Fibroblast of skin of right biceps (primary cell): Measurements from ENCODE around the gene FUT8.

Experiments
- DNase-seq: peaks from one replicate; pipeline ENCODE4 v3.0.0-alpha.2; 2013

FUT8 gene

DNA sequence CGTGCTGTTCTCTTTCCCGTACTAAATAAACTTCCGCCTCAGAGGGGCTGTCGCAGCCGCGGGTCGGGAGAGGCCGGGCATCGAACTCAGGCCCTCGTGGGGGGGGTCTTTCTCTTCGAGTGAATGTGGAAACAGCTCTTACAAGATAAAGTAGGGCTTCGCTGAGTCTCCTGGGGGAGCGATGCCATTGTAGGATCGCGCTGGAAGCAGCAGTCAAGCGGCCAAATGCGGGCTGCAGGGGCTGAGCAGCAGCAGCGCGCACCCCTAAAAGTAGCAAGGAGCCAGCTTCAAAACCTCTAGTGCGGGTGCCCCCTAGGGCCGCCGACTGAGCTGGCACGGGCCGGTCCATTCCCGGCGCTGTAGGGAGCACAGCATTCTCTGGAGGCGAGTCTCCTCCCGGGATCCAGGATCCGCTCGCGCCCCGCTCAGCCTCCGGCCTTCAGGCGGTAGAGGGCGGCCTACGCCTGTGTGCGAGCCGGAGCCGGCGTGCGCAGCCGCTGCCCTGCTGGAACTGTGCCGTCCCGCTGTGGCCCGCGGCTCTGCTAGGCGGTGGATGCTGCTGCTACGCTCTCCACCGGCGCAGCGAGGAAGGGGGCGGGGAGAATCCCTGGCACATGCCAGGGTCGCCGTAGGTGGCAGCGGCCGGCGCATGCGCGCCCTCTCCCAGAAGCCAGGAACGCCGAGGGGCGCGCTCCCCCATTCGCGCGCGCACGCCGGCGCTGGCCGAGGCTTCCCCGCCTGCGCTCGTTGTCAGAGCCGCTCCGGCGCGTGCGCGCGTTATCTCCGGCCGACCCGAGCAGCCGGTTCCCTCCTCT is at the start of gene FUT8:
Gene FUT8, plus strand, starts transcription at position 699 of the 815 bp plus-strand sequence. CDS start 148,834 bp downstream, outside the sequence.
- peak; percentile 95 for DNase-seq

DNA sequence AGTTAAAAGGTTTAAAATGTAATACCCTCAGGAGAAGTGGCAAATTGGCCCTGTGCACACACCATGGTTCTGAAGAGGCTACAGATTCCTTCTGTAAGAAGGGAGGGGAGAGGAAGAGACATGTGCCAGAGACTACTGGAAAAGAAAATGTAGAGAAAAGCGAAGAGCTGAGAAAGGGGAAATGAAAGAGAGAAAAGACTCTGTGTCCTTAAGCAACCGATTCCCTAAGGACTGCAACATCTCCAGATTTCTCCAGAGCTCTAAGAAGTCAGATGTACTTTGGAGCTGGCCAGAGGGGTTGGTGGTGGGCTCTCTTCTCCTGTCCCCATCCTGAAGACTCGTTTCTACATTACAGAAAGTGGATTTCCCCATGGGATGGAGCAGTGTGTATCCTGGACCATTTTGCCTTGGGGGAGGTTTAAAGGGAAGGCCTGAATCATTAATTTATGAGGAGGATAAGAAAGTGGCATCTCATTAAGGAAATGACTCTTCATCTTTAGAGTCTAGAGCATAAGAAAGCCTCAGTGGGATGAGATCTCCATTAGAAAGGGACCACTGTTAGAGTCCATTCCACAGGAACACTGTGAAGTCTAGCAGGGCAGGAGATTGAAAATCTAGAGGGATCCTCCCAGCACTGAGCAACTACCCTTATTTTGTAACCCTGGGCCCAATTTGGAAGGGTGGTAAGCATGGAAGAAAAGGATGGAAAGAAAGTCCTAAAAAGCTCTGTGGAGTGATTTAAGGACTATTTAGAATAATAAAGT is 45.5 kb upstream of the FUT8 start:
- DNase-seq = no peak

- no peak for DNase-seq
Observed at GRCh38 chr14:65369560-65369959, 43.0 kb upstream of the FUT8 start.

GRCh38 chr14:65370801-65371248 is 41.7 kb upstream of the FUT8 start:
- DNase-seq = no peak

GRCh38 chr14:65371784-65372183 is 40.7 kb upstream of the FUT8 start:
- DNase-seq = no peak

DNA sequence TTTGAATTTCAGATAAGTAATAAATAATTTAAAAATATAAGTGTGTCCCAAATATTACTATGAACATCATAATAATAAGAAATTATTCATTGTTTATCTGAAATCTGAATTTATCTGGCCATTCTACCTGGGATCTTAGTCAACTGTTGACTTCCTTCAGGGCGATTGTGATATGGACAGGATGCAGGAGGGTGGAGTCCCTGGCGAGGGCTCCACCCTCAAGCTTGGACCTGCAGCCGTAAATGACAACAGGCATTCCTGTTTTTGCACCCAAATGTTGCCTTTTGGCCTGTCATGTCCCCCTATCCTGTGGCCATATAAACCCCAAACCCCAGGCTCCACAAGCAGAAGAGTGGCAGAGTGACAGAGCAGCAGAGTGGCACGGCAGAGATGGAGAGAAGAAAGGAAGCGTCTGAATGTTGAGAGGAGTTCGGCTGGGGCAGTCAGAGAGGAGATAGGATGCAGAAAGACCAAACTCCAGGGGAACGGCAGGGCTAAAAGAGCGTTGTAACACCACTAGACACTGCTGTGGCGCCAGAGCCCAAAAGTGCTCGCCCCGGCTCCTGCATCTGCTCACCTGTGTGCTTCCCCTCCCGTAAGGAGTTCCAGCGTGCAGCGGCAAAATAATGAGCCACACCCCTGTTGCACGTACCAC is 39.4 kb upstream of the FUT8 start:
- DNase-seq = no peak

DNA sequence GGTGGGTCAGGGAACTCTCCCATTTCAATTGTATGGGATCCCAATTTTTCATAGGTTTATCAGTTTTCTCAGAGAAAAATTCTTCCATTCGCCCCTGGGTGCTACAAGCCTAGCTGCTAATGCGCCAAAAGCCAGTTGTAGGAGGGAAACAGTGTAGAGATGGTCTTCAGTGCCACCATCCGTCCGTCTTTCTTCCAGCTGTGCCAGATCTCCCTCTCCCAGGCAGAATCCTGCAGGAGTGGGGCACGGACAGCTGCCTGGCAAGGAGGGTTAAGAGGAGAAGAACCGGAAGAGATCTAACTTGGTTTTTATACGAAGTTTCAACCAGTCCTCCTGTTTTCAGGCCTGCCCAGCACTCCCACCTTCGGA is 38.9 kb upstream of the FUT8 start:
- no peak for DNase-seq

GRCh38 chr14:65377576-65377975 is 35.0 kb upstream of the FUT8 start:
- DNase-seq = peak; percentile 20

DNA sequence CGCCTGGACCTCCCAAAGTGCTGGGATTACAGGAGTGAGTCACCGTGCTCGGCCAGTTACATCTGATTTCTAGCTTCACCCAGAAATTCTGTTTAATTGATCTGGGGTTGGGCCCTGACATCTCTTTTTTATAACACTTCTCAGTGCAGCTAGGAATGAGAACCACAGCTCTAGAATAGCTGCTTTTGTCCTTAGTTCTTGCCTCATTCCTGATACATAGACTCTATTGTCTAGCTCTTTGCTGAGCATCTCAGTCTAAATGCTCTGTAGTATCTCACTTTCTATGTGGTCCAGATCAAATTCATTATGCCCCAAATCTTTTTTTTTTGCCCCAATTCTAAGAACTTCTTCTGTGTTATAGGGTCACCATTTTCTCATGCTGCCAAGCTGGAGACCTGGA is 29.9 kb upstream of the FUT8 start:
- DNase-seq = no peak

- DNase-seq = no peak
Observed at GRCh38 chr14:65387171-65387570, 25.4 kb upstream of the FUT8 start.

DNA sequence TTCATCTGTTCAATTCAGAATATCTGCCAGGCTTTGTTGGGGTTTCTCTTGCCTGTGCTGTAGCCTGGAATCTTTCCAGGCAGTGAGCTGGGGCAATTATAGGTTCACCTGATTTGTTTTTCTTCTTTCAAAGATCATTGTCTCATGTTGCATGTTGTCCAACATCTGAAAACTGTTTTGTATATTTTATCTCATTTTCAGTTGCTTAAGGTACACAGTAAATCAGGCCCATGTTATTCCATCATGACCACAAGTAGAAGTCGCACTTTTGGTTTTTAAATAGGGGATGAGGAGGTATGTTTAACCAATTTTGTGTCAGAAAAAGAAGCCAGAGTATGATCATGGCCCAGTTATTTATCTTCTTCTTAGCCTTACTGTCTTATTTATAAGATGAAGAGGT is 24.9 kb upstream of the FUT8 start:
- no peak for DNase-seq

- no peak for DNase-seq
Observed at GRCh38 chr14:65392296-65392695, 20.2 kb upstream of the FUT8 start.

DNA sequence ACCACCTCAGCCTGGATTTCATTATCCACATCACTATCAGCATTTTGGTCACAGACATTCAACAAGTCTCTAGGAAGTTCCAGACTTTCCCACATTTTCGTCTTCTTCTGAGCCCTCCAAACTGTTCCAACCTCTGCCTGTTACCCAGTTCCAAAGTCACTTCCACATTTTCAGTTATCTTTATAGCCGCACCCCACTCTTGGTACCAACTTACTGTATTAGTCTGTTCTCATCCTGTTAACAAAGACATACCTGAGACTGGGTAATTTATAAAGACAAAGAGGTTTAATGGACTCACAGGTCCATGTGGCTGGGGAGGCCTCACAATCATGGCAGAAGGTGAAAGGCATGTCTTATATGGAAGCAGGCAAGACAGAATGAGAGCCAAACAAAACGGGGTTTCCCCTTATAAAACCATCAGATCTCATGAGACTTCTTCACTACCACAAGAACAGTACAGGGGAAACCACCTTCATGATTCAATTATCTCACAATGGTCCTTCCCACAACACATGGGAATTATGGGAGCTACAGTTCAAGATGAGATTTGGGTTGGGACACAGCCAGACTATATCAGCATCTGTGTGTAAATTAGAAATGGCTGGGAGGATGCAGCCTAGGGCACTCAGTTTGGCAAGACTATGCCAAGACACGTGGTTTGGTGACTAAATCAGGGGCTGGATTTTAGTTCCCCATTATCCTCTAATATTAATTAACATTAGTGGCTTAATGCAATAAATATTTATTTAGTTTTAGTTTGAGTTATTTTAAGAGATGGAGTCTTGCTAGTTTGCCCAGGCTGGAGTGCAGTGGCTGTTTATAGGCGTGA is 16.2 kb upstream of the FUT8 start:
- DNase-seq = no peak

DNA sequence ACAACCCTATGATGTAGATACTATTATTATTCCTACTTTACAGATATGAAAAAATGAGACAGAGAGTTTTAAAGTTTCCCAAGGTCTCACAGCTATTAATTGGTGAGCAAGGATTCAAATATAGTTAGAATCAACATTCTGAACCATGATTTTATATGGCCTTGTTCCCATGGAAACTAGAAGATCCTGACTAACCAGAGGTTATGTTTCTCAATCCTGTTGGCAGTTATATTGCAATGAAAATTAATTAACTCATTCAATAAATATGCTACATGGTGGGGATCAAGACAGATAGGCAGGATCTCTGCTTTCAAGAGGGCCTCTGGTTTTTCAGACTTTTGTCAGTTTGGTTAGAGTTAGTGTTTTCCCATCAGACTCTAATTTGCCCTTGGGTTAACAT is 9.3 kb upstream of the FUT8 start:
- DNase-seq = peak; percentile 62

GRCh38 chr14:65408113-65408512 is 4.4 kb upstream of the FUT8 start:
- DNase-seq = no peak

GRCh38 chr14:65410640-65411039 is 1.9 kb upstream of the FUT8 start:
- no peak for DNase-seq

- peak; percentile 95 for DNase-seq
Observed at GRCh38 chr14:65411656-65412031, 886 bp upstream of the FUT8 start.

DNA sequence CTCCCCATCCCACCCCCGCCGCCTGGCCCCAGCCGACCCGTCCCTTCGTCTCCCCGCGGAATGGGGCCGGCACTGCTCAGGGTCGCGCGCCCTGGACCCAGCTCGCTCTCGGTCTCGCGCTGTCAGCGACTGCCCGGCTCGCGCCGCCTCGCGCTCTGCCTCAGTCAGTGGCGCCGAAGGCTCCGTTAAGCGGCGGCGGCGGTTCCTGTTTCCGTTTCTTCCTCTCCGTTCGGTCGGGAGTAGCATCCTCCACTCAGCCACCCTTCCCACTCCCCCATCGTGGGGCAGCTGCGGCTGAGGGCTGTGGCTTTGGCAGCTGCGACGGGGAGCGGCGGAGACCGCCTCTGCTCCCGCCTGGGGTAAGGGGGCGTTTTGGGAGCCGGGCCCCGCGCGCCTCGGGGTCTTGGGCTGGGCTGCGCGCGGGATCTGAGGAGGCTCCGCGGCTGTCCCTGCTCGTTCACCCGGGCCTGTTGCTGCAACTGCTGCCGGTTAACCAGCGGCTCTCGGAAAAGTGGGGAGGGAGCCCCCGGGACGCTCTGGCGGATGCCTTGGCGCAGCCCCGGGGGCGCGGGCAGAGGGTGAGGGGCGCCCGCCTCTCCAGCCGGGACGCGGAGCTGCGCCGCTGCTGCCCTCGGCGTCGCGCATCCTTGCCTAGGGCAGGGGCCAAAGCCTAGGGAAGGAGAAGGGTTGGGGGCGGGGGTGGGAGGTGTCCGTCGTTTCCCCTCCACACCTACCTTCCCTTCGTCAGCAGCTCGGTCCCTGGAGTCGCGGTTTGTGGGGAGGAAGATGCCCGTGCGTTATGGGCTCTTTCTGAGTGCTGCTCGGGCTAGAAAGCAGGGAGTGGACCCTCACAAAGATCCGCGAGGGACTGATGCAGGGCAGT is 567 bp downstream of the FUT8 start:
- DNase-seq = peak; percentile 76

DNA sequence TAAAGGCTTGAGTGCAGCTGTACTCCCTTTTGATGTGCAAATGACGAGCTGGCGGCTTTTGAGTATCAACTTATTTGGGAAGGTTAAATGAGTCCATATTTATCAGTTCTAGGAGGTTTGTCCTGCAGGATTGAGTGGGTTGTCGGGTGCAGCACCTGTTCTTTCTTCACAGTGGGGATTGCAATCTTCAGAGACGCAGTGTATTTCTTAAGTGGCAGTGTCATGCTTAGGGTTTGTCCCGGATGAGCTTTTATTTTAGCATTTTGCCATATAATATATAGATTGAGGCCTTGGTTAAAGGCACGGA is 1.2 kb downstream of the FUT8 start:
- no peak for DNase-seq

DNA sequence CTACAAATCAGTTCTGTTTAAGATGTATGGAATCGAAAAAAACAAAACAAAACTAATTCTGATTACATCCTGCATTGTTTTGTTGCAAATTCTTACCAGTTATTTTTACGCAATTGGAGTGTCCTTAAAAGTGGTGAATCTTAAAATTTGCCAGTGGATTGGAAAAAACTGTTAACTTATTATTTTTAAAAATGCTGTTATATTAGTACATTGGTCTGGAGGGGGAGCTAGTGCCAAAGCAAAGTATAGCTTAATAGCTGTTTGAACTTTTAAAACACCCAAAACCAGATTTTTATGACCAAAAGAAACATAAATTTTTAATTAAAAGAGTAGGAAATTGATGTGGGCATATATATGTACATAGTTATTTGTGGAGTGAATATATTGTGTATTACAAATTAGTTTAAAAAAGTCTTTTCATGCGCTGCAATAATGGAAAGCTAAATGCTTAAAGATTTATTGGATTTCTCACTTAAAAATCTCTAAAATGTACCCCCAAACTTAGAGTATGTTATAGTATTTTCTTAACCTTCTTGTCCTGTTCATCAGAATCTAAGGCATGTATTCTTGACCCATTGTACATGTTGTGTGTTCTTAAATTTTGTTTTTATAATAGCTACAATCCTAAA is 2.5 kb downstream of the FUT8 start:
- DNase-seq = peak; percentile 49

DNA sequence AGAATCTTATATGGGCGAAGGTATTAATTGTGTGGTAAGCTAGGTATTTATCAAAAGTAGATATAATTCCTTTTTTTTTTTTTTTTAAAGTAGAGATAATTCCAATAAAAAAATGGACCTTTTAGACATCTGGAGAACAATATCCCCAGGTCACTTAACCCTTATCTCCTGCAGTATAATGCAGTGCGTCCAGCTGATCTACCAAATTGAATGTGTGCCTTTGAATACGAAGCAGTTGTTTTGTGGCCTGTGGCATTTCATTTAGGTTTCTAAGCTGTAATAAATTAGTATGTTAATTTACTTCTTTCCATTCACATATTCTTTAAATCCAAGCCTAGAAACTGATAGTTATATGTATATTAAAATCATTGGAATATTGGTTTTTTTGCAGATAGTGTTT is 3.1 kb downstream of the FUT8 start:
- no peak for DNase-seq
